Right lobe of liver (tissue), 4 donors: ENCODE data around the gene SIM2.

Experiments used
- CTCF ChIP-seq, 4 donors: fragments of 200-600 bp in 3 of 4; fragments of 450-650 bp in 1 of 4; IDR thresholded peaks; one replicate each; pipeline versions ENCODE4 v1.5.1 to v1.8.0; 2016 to 2022; ENCODE audit warnings: antibody characterized with exemption in 4 of 4, mild to moderate bottlenecking in 2 of 4
- POLR2A ChIP-seq: fragments of 450-650 bp; IDR thresholded peaks from one replicate; pipeline ENCODE4 v1.6.1; 2017; ENCODE audit warnings: antibody characterized with exemption, mild to moderate bottlenecking
- donor health status: DM: no; HTN: no; CAD: no.
- donor health status: DM: no; HTN: no; CAD: no.
- donor health status: DM: no; HTN: yes; CAD: no.

- TF ChIP-seq CTCF (IDR thresholded peaks at IDR 0.05) (no peak), POLR2A (no peak)
Observed at GRCh38 chr21:36780861-36781260, 81.9 kb downstream of the SIM2 start.
